Endothelial cell of umbilical vein (primary cell): ENCODE measurements around the gene SRCAP. TPM values are rescaled to one million over a fixed set of nuclear protein-coding genes. Genes with fewer than 3 reads are reported as not detected.
A peak's percentile ranks its signal among the peaks of the same experiment; 100 is the strongest.

Source experiments
- BruUV-seq: library from RNA; stranded (reverse); fragments of 400-500 nt; replicated peaks from 2 replicates; lab custom pipeline; 2021; lab: Mats Ljungman, UMichigan
- CTCF ChIA-PET: fragments of 300-600, 350-600 bp; sonication (Branson Sonifier 250); formaldehyde crosslinking; loops from one replicate; lab custom pipeline; 2021; ENCODE audit warnings: antibody characterized with exemption, inconsistent platforms; lab: Charles Lee
- POLR2A ChIA-PET: fragments of 300-600, 350-600 bp; sonication (Branson Sonifier 250); formaldehyde crosslinking; loops from one replicate; lab custom pipeline; 2021; ENCODE audit warnings: antibody characterized with exemption, inconsistent platforms; lab: Charles Lee
- DNase-seq: peaks from one replicate; pipeline ENCODE4 v3.0.0-alpha.2; 2011; ENCODE audit warnings: low read depth, low spot score
- FAIRE-seq: peaks from 2 replicates; lab custom pipeline; 2011; peaks lifted over from hg19 to GRCh38; lab: Jason Lieb, UNC
- H2AFZ ChIP-seq: 2 replicates; pipeline ENCODE4 v1.6.0; 2012; ENCODE audit warnings: low read depth, low read length, control low read depth, inconsistent platforms
- H3K27ac ChIP-seq: 2 replicates; pipeline ENCODE4 v1.5.1; 2011; ENCODE audit warnings: low read depth, mild to moderate bottlenecking, control low read depth, low read length, moderate library complexity; ENCODE audit not compliant: insufficient read depth
- H3K27me3 ChIP-seq, 2 experiments: 2 replicates each; pipeline versions ENCODE4 v1.6.0 to v1.6.1; 2011; ENCODE audit warnings: low read length in 2 of 2, mixed read lengths in 1 of 2; ENCODE audit not compliant: control insufficient read depth in 2 of 2, insufficient read depth in 2 of 2
- H3K36me3 ChIP-seq, 2 experiments: 2 replicates in 1 of 2; 3 replicates in 1 of 2; pipeline ENCODE4 v1.5.1; 2011; ENCODE audit warnings: low read length in 2 of 2, mild to moderate bottlenecking in 1 of 2, moderate library complexity in 1 of 2; ENCODE audit not compliant: control insufficient read depth in 2 of 2, insufficient read depth in 2 of 2; ENCODE audit errors: extremely low read depth in 1 of 2
- H3K4me1 ChIP-seq: 3 replicates; pipeline ENCODE4 v1.5.1; 2011; ENCODE audit warnings: mild to moderate bottlenecking, low read length; ENCODE audit not compliant: control insufficient read depth, insufficient read depth; ENCODE audit errors: extremely low read depth
- H3K4me2 ChIP-seq: 2 replicates; pipeline ENCODE4 v1.6.1; 2011; ENCODE audit warnings: low read length, control low read depth, mixed read lengths; ENCODE audit not compliant: insufficient read depth
- H3K4me3 ChIP-seq, 3 experiments: fragments of 200-600 bp in 1 of 3; sonication (generic), shearing (Covaris generic) in 1 of 3; replicated peaks in 1 of 3; 2 replicates each; pipeline ENCODE4 v1.5.1; 2011 to 2016; ENCODE audit warnings: control low read depth in 3 of 3, low read length in 3 of 3, mild to moderate bottlenecking in 2 of 3, inconsistent platforms in 1 of 3, low read depth in 1 of 3, moderate library complexity in 1 of 3; ENCODE audit not compliant: insufficient read depth in 1 of 3
- H3K79me2 ChIP-seq: 2 replicates; pipeline ENCODE4 v1.6.0; 2012; ENCODE audit warnings: low read length, inconsistent platforms; ENCODE audit not compliant: control insufficient read depth, insufficient read depth
- H3K9ac ChIP-seq: replicated peaks from 2 replicates; pipeline ENCODE3; 2011; ENCODE audit warnings: low read length, control low read depth; ENCODE audit not compliant: insufficient read depth; ENCODE audit errors: extremely low read depth
- H3K9me1 ChIP-seq: replicated peaks from 3 replicates; pipeline ENCODE4 v1.6.0; 2011; ENCODE audit warnings: mild to moderate bottlenecking, low read length; ENCODE audit not compliant: control insufficient read depth, insufficient read depth; ENCODE audit errors: extremely low read depth
- H3K9me3 ChIP-seq: replicated peaks from 2 replicates; pipeline ENCODE4 v1.5.1; 2012; ENCODE audit warnings: low read length, inconsistent platforms; ENCODE audit not compliant: control insufficient read depth, insufficient read depth
- H4K20me1 ChIP-seq: replicated peaks from 2 replicates; pipeline ENCODE3; 2011; ENCODE audit warnings: mild to moderate bottlenecking, low read length; ENCODE audit not compliant: control insufficient read depth, insufficient read depth; ENCODE audit errors: extremely low read depth
- EZH2 ChIP-seq: IDR thresholded peaks from 2 replicates; pipeline ENCODE4 v1.6.1; 2012; ENCODE audit warnings: borderline replicate concordance, low read depth, mild to moderate bottlenecking, moderate library complexity, low read length, inconsistent platforms; ENCODE audit not compliant: severe bottlenecking
- GATA2 ChIP-seq: IDR thresholded peaks from 2 replicates; pipeline ENCODE4 v1.7.0; 2011; ENCODE audit warnings: low read depth, mild to moderate bottlenecking, moderate library complexity, mixed read lengths, low read length; ENCODE audit not compliant: insufficient read length, insufficient read depth
- MYC ChIP-seq: IDR thresholded peaks from one replicate; pipeline ENCODE4 v1.6.1; 2011; ENCODE audit warnings: mild to moderate bottlenecking, low read depth, low read length
- POLR2A ChIP-seq: IDR thresholded peaks from 2 replicates; pipeline ENCODE4 v1.6.1; 2012; ENCODE audit warnings: low read depth, mild to moderate bottlenecking, control low read depth, low read length
- POLR2AphosphoS5 ChIP-seq: IDR thresholded peaks from 2 replicates; pipeline ENCODE4 v1.6.1; 2012; ENCODE audit warnings: low read depth, mild to moderate bottlenecking, control low read depth, low read length, moderate library complexity; ENCODE audit not compliant: insufficient read depth
- dilution Hi-C: fragments of 300-500 bp; cut with MboI; formaldehyde crosslinking; loops from one replicate; pipeline ENCODE4 v1.15.0; 2019; ENCODE audit warnings: low sequenced_read_pairs; ENCODE audit not compliant: extremely low pct_ligation_motif_present
- intact Hi-C: fragments of 100-400 bp; cut with micrococcal nuclease; formaldehyde crosslinking; loops from one replicate; pipeline ENCODE4 v1.10.0; 2022
- polyA plus RNA-seq, 4 experiments: library from polyadenylated mRNA; depleted of rRNA in 3 of 4; stranded (reverse) in 3 of 4; unstranded in 1 of 4; fragments of >200 nt; gene quantifications; 2 replicates each; pipeline versions ENCODE4 v1.2.1 to v1.2.3, GENCODE V29; 2011 to 2012; ENCODE audit warnings: missing spikeins in 1 of 4
- total RNA-seq: library from RNA; stranded (reverse); gene quantifications from 2 replicates; pipeline ENCODE4 v1.2.3, GENCODE V29; 2021
- TF ChIP-seq, protein P1 (sequence below), 2 donors: IDR thresholded peaks; 1 replicate in 1 of 2; 2 replicates in 1 of 2; pipeline ENCODE4 v1.5.1; 2011; ENCODE audit warnings: low read length in 2 of 2, mild to moderate bottlenecking in 2 of 2, moderate library complexity in 2 of 2, control low read depth in 1 of 2, inconsistent platforms in 1 of 2, low read depth in 1 of 2; ENCODE audit not compliant: insufficient read depth in 1 of 2; ENCODE audit errors: extremely low read depth in 1 of 2

The SRCAP gene
- total and polyA plus RNA-seq, 2 donors (not counting 3 experiments of a cell fraction or from before 2014, with no cell fraction given) = 11.0 to 77.7 TPM

DNA sequence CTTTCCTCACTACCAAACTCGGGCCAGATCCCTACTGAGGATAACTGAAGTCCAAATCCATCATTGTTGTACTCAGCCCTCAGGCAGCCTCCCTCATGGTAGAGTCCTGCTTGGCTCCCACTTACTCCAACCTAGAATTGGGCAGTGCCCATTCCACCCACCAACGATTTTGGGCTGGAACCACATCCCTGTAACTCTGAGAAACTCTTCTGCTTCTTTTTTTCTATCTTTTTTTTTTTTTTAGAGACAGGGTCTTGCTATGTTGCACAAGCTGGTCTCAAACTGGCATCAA lies 47.0 kb upstream of the SRCAP start:
- TF ChIP-seq, protein P1, sequence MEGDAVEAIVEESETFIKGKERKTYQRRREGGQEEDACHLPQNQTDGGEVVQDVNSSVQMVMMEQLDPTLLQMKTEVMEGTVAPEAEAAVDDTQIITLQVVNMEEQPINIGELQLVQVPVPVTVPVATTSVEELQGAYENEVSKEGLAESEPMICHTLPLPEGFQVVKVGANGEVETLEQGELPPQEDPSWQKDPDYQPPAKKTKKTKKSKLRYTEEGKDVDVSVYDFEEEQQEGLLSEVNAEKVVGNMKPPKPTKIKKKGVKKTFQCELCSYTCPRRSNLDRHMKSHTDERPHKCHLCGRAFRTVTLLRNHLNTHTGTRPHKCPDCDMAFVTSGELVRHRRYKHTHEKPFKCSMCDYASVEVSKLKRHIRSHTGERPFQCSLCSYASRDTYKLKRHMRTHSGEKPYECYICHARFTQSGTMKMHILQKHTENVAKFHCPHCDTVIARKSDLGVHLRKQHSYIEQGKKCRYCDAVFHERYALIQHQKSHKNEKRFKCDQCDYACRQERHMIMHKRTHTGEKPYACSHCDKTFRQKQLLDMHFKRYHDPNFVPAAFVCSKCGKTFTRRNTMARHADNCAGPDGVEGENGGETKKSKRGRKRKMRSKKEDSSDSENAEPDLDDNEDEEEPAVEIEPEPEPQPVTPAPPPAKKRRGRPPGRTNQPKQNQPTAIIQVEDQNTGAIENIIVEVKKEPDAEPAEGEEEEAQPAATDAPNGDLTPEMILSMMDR (IDR thresholded peaks at IDR 0.05; ENCODE audit: extremely low read depth in 1 of 2, insufficient read depth in 1 of 2, low read depth in 1 of 2, low read length in 2 of 2) = no peak
- Histone ChIP-seq H3K79me2 (peaks cover 8% of the 10 kb centered on the region), H3K4me2 (peak overlapping the region; percentile 62), H3K9me3 (no peaks in the 10 kb centered on the region), H2AFZ (no peak overlapping the region), H3K36me3 (peaks cover 5 to 23% of the 10 kb centered on the region in 2 experiments), H3K9me1 (no peaks in the 10 kb centered on the region), H3K9ac (peak overlapping the region; percentile 73), H3K4me1 (peaks cover 12% of the 10 kb centered on the region), H3K4me3 (peak overlapping the region; percentile 36 to 95 (median 45)), H3K27ac (no peak overlapping the region), H4K20me1 (no peaks in the 10 kb centered on the region), H3K27me3 (no peaks in the 10 kb centered on the region)
- no TSS peak for BruUV-seq
- POLR2A ChIA-PET = interaction anchor here (0.6 kb wide), 1 partner anchor 18 kb away, joined by 7 read pairs; no protein-coding TSS in a partner anchor
- dilution Hi-C loops = no loop called here
- CTCF ChIA-PET = interaction anchor here (2.5 kb wide), 1 partner anchor 42 kb away, joined by 21 read pairs; no protein-coding TSS in a partner anchor
- FAIRE-seq (no peak), DNase-seq (no peak)
- intact Hi-C loops = loop anchor here (10.0 kb wide), 1 partner anchor 557 kb away; the partner anchor contains the start of genes TBX6 and YPEL3

DNA sequence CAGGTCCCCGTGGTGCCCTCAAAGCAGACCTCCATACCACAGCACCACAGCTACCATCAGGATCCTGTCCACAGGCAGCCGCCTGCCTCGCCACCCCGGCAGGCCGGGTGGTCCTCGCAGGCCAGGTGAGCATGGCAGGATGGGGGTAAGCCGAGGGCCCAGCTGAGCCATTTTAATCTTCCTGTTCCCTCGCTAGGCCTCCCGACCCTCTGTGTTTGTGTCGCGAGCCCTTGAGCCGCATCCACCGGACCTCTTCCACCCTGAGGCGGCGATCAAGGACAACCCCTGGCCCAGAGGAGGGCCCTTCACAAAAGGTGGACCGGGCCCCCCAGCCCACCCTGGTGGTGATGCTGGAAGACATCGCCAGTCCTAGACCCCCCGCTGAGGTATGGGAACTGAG lies 46.3 kb upstream of the SRCAP start:
- no peaks in the 10 kb centered on the region for H4K20me1 ChIP-seq
- TF ChIP-seq EZH2 (no peak), POLR2A (no peak), POLR2AphosphoS5 (no peak), GATA2 (no peak), MYC (no peak)
- TF ChIP-seq, protein P1 (IDR thresholded peaks at IDR 0.05; ENCODE audit: extremely low read depth in 1 of 2, insufficient read depth in 1 of 2, low read depth in 1 of 2, low read length in 2 of 2) = no peak
- H3K36me3 ChIP-seq = peaks cover 5 to 23% of the 10 kb centered on the region in 2 experiments
- H3K27me3 ChIP-seq = no peaks in the 10 kb centered on the region
- intact Hi-C loops (loop anchor here (10.0 kb wide), 1 partner anchor 558 kb away; the partner anchor contains the start of genes TBX6 and YPEL3), dilution Hi-C loops (no loop called here)
- peaks cover 19% of the 10 kb centered on the region for H3K4me1 ChIP-seq
- no peak overlapping the region for H3K9ac ChIP-seq
- H3K4me3 ChIP-seq = no peak overlapping the region
- DNase-seq = no peak
- POLR2A ChIA-PET = interaction anchor here (0.6 kb wide), 1 partner anchor 18 kb away, joined by 7 read pairs; no protein-coding TSS in a partner anchor
- no peak overlapping the region for H3K27ac ChIP-seq
- H3K9me1 ChIP-seq = no peaks in the 10 kb centered on the region
- H3K9me3 ChIP-seq = no peaks in the 10 kb centered on the region
- H2AFZ ChIP-seq = no peak overlapping the region
- no TSS peak for BruUV-seq
- CTCF ChIA-PET = interaction anchor here (2.5 kb wide), 1 partner anchor 41 kb away, joined by 21 read pairs; no protein-coding TSS in a partner anchor
- FAIRE-seq = no peak
- no peak overlapping the region for H3K4me2 ChIP-seq
- H3K79me2 ChIP-seq = peaks cover 8% of the 10 kb centered on the region
